ENCODE measurements around the gene VAV3. TPM values are rescaled to one million over a fixed set of nuclear protein-coding genes. Genes with fewer than 3 reads are reported as not detected.

Gene VAV3
- total and polyA plus RNA-seq, 2 donors from 2014 or later, result 61.6 to 87.5 TPM

DNA sequence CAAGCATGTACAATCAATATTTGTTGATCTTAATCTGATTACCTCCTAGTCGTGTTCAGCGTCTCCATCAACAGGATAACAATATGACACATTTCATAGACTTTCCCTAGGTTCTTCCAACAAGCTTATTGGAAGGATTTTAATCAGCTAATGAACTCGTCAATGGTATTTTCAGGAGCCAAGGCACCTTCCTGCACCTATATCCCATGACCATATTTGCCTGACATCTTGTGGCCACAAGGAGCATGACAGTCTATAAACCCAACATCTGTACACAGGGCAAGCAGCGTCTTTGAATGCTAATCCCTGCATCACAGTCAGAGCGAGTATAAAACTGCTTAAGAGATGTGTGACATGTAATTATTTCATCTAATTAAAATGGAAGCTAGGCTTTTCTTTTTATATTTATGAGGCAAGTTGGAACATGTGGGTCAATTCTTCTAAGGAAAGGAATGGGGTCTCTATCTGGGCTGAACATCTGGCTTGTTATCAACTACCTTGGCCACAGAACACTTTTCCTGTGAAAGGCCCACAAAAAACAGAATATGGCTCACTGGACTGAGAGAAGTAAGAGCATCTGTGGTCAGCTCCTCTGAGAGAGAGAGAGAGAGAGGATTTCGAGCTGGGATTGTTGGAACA lies 435.4 kb downstream of the VAV3 start:
- Histone ChIP-seq H3K27me3 (ENCODE audit: control insufficient read depth, insufficient read depth, low read length) (no peaks in the 10 kb centered on the region), H3K27ac (ENCODE audit: low read depth in 2 of 2, low read length in 2 of 2) (no peak overlapping the region), H3K4me3 (ENCODE audit: low read length in 3 of 3) (no peak overlapping the region), H3K4me1 (ENCODE audit: control insufficient read depth in 2 of 3, insufficient read depth in 2 of 3, low read depth in 1 of 3, low read length in 3 of 3) (no peaks in the 10 kb centered on the region), H3K36me3 (ENCODE audit: control insufficient read depth in 2 of 3, insufficient read depth in 3 of 3, low read length in 3 of 3) (no peaks in the 10 kb centered on the region), H3K9me3 (ENCODE audit: control insufficient read depth in 2 of 3, insufficient read depth in 1 of 3, low read length in 3 of 3) (no peaks in the 10 kb centered on the region), H3K9ac (ENCODE audit: low read length in 3 of 3) (no peak overlapping the region)
- TF ChIP-seq, protein P1, sequence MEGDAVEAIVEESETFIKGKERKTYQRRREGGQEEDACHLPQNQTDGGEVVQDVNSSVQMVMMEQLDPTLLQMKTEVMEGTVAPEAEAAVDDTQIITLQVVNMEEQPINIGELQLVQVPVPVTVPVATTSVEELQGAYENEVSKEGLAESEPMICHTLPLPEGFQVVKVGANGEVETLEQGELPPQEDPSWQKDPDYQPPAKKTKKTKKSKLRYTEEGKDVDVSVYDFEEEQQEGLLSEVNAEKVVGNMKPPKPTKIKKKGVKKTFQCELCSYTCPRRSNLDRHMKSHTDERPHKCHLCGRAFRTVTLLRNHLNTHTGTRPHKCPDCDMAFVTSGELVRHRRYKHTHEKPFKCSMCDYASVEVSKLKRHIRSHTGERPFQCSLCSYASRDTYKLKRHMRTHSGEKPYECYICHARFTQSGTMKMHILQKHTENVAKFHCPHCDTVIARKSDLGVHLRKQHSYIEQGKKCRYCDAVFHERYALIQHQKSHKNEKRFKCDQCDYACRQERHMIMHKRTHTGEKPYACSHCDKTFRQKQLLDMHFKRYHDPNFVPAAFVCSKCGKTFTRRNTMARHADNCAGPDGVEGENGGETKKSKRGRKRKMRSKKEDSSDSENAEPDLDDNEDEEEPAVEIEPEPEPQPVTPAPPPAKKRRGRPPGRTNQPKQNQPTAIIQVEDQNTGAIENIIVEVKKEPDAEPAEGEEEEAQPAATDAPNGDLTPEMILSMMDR (IDR thresholded peaks at IDR 0.05; ENCODE audit: borderline replicate concordance, extremely low read depth, insufficient read depth), result peak; percentile 80
- peak in 3 of 5 donors; percentile 21 to 76 (median 60) for DNase-seq
- intact Hi-C loops (cut with DNase I), result no loop called here
- peak; percentile 6 for FAIRE-seq

DNA sequence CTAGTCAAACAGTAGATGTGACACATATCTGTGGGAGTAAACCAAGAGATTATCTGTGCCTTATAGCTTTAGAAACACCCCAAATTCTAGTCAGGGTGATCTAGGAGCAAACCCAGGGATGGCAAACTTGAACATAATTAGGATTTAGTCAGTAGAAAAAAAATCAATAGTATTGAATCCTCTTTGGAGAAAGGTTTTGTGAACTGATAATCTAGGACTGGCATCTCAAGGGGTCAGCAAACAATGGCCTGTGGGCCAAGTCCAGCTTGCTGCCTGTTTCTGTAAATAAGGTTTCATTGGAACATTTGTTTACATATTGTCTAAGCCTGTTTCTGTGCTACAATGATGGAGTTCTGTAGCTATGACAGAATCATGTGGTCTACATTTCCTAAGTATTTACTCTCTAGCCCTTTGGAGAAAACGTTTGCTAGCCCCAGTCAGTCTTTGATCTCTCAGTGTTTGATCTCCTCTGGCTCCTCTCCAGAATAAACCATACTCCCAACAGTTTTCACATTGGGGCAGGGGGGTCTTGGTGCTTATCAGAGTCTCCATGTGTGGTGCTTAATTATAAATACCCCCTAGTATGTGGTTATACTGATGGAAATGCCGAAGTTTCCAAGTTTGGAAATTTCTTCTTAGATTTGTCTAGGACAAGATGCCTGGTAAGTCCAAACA lies 438.3 kb downstream of the VAV3 start:
- no peak for DNase-seq
- H3K27me3 ChIP-seq (ENCODE audit: control insufficient read depth, insufficient read depth, low read length), result no peaks in the 10 kb centered on the region
- no peaks in the 10 kb centered on the region for H3K4me1 ChIP-seq (ENCODE audit: control insufficient read depth in 2 of 3, insufficient read depth in 2 of 3, low read depth in 1 of 3, low read length in 3 of 3)
- no peak for FAIRE-seq
- H3K27ac ChIP-seq (ENCODE audit: low read depth in 2 of 2, low read length in 2 of 2), result no peak overlapping the region
- H3K36me3 ChIP-seq (ENCODE audit: control insufficient read depth in 2 of 3, insufficient read depth in 3 of 3, low read length in 3 of 3), result no peaks in the 10 kb centered on the region
- H3K9me3 ChIP-seq (ENCODE audit: control insufficient read depth in 2 of 3, insufficient read depth in 1 of 3, low read length in 3 of 3), result no peaks in the 10 kb centered on the region
- H3K4me3 ChIP-seq (ENCODE audit: low read length in 3 of 3), result no peak overlapping the region
- H3K9ac ChIP-seq (ENCODE audit: low read length in 3 of 3), result no peak overlapping the region
- TF ChIP-seq, protein P1 (IDR thresholded peaks at IDR 0.05; ENCODE audit: borderline replicate concordance, extremely low read depth, insufficient read depth), result no peak
- intact Hi-C loops (cut with DNase I), result no loop called here

DNA sequence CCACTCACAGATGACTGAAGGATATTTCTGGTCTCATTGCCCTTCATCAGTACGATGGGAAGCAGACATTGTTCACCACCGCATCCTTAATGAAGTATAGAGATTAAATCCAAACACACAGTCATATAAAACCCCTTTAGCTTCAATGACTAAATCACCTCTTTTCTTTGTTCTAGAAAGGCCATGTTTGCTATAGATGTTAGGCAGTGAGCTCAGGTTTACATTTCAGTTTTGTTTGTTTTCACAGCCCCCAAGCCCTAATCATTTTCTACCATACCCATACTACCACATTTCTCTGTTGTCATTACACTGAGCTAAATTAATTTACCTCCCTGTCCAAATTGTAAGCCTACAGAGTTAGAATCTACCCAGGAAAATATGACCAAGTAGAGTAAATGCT lies 439.0 kb downstream of the VAV3 start:
- FAIRE-seq (no peak), DNase-seq (no peak)
- intact Hi-C loops (cut with DNase I), result no loop called here
- no peaks in the 10 kb centered on the region for H3K9me3 ChIP-seq (ENCODE audit: control insufficient read depth in 2 of 3, insufficient read depth in 1 of 3, low read length in 3 of 3)
- no peak overlapping the region for H3K4me3 ChIP-seq (ENCODE audit: low read length in 3 of 3)
- H3K4me1 ChIP-seq (ENCODE audit: control insufficient read depth in 2 of 3, insufficient read depth in 2 of 3, low read depth in 1 of 3, low read length in 3 of 3), result no peaks in the 10 kb centered on the region
- H3K27ac ChIP-seq (ENCODE audit: low read depth in 2 of 2, low read length in 2 of 2), result no peak overlapping the region
- TF ChIP-seq, protein P1 (IDR thresholded peaks at IDR 0.05; ENCODE audit: borderline replicate concordance, extremely low read depth, insufficient read depth), result no peak
- H3K9ac ChIP-seq (ENCODE audit: low read length in 3 of 3), result no peak overlapping the region
- no peaks in the 10 kb centered on the region for H3K36me3 ChIP-seq (ENCODE audit: control insufficient read depth in 2 of 3, insufficient read depth in 3 of 3, low read length in 3 of 3)
- no peaks in the 10 kb centered on the region for H3K27me3 ChIP-seq (ENCODE audit: control insufficient read depth, insufficient read depth, low read length)
